HCT116 (cell line): ENCODE results near the gene OSCAR. TPM values are rescaled to one million over a fixed set of nuclear protein-coding genes. Genes with fewer than 3 reads are reported as not detected.

Experiments
- ATAC-seq: fragments of 200-7000 bp; cut with Tn5 transposase; 2 replicates; pipeline ENCODE4 v1.9.1; 2020; ENCODE audit warnings: mild to moderate bottlenecking, moderate library complexity
- BruUV-seq: library from RNA; stranded (reverse); fragments of 400-500 nt; replicated peaks from 2 replicates; lab custom pipeline; 2021; lab: Mats Ljungman, UMichigan
- CTCF ChIA-PET: fragments of 300-600 bp; sonication (Branson Sonifier 250); formaldehyde crosslinking; loops from one replicate; lab custom pipeline; 2021; ENCODE audit warnings: antibody characterized with exemption; lab: Charles Lee
- POLR2A ChIA-PET: fragments of 300-600, 350-600 bp; sonication (Branson Sonifier 250); formaldehyde crosslinking; loops from one replicate; lab custom pipeline; 2021; ENCODE audit warnings: antibody characterized with exemption; lab: Charles Lee
- RAD21 ChIA-PET, 2 experiments: fragments of 300-600 bp; sonication (Branson Sonifier 250); formaldehyde crosslinking; loops; one replicate each; lab custom pipeline; 2023; ENCODE audit warnings: low total read pairs in 2 of 2; ENCODE audit not compliant: uncharacterized antibody in 2 of 2, unreplicated experiment in 2 of 2, low non-redundant PET in 1 of 2; lab: Charles Lee
- DNase-seq: peaks from one replicate; pipeline ENCODE4 v3.0.0-alpha.2; 2010; ENCODE audit warnings: low read depth, low spot score
- H2AFZ ChIP-seq: fragments of 200-600 bp; shearing (Covaris generic), sonication (generic); 2 replicates; pipeline ENCODE4 v1.6.1; 2017; ENCODE audit warnings: low read depth, mixed run types, mixed read lengths, antibody characterized with exemption, low read length; ENCODE audit not compliant: poor library complexity, severe bottlenecking
- H3K27ac ChIP-seq: 2 replicates; pipeline ENCODE4 v1.5.1; 2012; ENCODE audit warnings: low read depth, low read length
- H3K27me3 ChIP-seq: fragments of 200-600 bp; sonication (generic); 2 replicates; pipeline ENCODE4 v1.6.1; 2016; ENCODE audit warnings: mixed run types, low read length, mixed read lengths; ENCODE audit not compliant: insufficient read depth
- H3K36me3 ChIP-seq, 2 experiments: fragments of 200-500 bp in 1 of 2; fragments of 200-600 bp in 1 of 2; sonication (Bioruptor generic) in 1 of 2; sonication (generic) in 1 of 2; 2 replicates each; pipeline versions ENCODE4 v1.5.1 to v1.6.1; 2014 to 2016; ENCODE audit warnings: low read length in 2 of 2, inconsistent platforms in 1 of 2, mixed read lengths in 1 of 2, mixed run types in 1 of 2; ENCODE audit not compliant: insufficient read depth in 2 of 2, control insufficient read depth in 1 of 2
- H3K4me1 ChIP-seq, 2 experiments: fragments of 200-600 bp in 1 of 2; sonication (generic) in 1 of 2; 2 replicates each; pipeline versions ENCODE4 v1.5.1 to v1.6.1; 2012 to 2017; ENCODE audit warnings: low read length in 2 of 2, inconsistent platforms in 1 of 2, mild to moderate bottlenecking in 1 of 2, mixed read lengths in 1 of 2, mixed run types in 1 of 2, moderate library complexity in 1 of 2; ENCODE audit not compliant: insufficient read depth in 2 of 2, control insufficient read depth in 1 of 2
- H3K4me2 ChIP-seq: fragments of 200-600 bp; sonication (generic); 2 replicates; pipeline ENCODE4 v1.6.1; 2017; ENCODE audit warnings: mixed run types, low read length, mixed read lengths
- H3K4me3 ChIP-seq, 2 experiments: fragments of 200-600 bp in 1 of 2; sonication (generic) in 1 of 2; replicated peaks in 1 of 2; 2 replicates each; pipeline ENCODE4 v1.5.1; 2011 to 2016; ENCODE audit warnings: low read length in 2 of 2, control low read depth in 1 of 2, low read depth in 1 of 2, mild to moderate bottlenecking in 1 of 2, mixed read lengths in 1 of 2, mixed run types in 1 of 2
- H3K79me2 ChIP-seq: fragments of 200-600 bp; sonication (generic); 2 replicates; pipeline ENCODE4 v1.6.1; 2017; ENCODE audit warnings: mild to moderate bottlenecking, mixed run types, low read length, moderate library complexity, mixed read lengths; ENCODE audit not compliant: insufficient read depth
- H3K9ac ChIP-seq: fragments of 200-600 bp; sonication (generic); 2 replicates; pipeline ENCODE4 v1.6.1; 2016; ENCODE audit warnings: low read length, mixed read lengths
- H3K9me2 ChIP-seq: fragments of 200-600 bp; sonication (generic), shearing (Covaris generic); 2 replicates; pipeline ENCODE4 v1.6.1; 2017; ENCODE audit warnings: mixed run types, mild to moderate bottlenecking, moderate library complexity; ENCODE audit not compliant: insufficient read depth
- H3K9me3 ChIP-seq, 2 experiments: fragments of 200-500 bp in 1 of 2; fragments of 200-600 bp in 1 of 2; sonication (Bioruptor generic) in 1 of 2; sonication (generic) in 1 of 2; 2 replicates each; pipeline ENCODE4 v1.6.1; 2014 to 2017; ENCODE audit warnings: low read length in 2 of 2, mixed read lengths in 2 of 2, inconsistent platforms in 1 of 2, low read depth in 1 of 2, mild to moderate bottlenecking in 1 of 2, mixed run types in 1 of 2, moderate library complexity in 1 of 2; ENCODE audit not compliant: control insufficient read depth in 1 of 2, insufficient read depth in 1 of 2
- H4K20me1 ChIP-seq: fragments of 200-600 bp; sonication (generic), shearing (Covaris generic); 2 replicates; pipeline ENCODE4 v1.6.1; 2017; ENCODE audit warnings: mixed run types, mild to moderate bottlenecking, moderate library complexity; ENCODE audit not compliant: insufficient read depth
- CBX3 ChIP-seq: IDR thresholded peaks from 2 replicates; pipeline ENCODE4 v1.6.1; 2012; ENCODE audit warnings: low read depth
- CEBPB ChIP-seq: IDR thresholded peaks from 2 replicates; pipeline ENCODE4 v1.6.1; 2012; ENCODE audit warnings: low read depth
- ELF1 ChIP-seq: IDR thresholded peaks from 2 replicates; pipeline ENCODE4 v1.6.1; 2012; ENCODE audit warnings: low read depth, borderline replicate concordance
- EZH2phosphoT487 ChIP-seq: fragments of 200-600 bp; IDR thresholded peaks from 2 replicates; pipeline ENCODE4 v1.6.1; 2018; ENCODE audit warnings: antibody characterized with exemption, borderline replicate concordance
- FOSL1 ChIP-seq: IDR thresholded peaks from 2 replicates; pipeline ENCODE4 v1.6.1; 2012; ENCODE audit warnings: low read depth
- POLR2A ChIP-seq: IDR thresholded peaks from 2 replicates; pipeline ENCODE4 v1.7.0; 2011; ENCODE audit warnings: borderline replicate concordance; ENCODE audit not compliant: insufficient read depth, insufficient read length; ENCODE audit errors: extremely low read depth
- POLR2AphosphoS5 ChIP-seq: IDR thresholded peaks from 2 replicates; pipeline ENCODE4 v1.6.1; 2011; ENCODE audit warnings: mild to moderate bottlenecking, low read depth, low read length, moderate library complexity
- RAD21 ChIP-seq: IDR thresholded peaks from 2 replicates; pipeline ENCODE4 v1.6.1; 2012; ENCODE audit warnings: low read depth, mild to moderate bottlenecking
- SIN3A ChIP-seq: IDR thresholded peaks from 2 replicates; pipeline ENCODE4 v1.6.1; 2012; ENCODE audit warnings: low read depth
- SP1 ChIP-seq: IDR thresholded peaks from 2 replicates; pipeline ENCODE4 v1.6.1; 2012; ENCODE audit warnings: low read depth
- TCF7L2 ChIP-seq: IDR thresholded peaks from 2 replicates; pipeline ENCODE4 v1.7.0; 2011; ENCODE audit warnings: borderline replicate concordance, inconsistent platforms; ENCODE audit not compliant: insufficient read depth, insufficient read length; ENCODE audit errors: extremely low read depth
- YY1 ChIP-seq: IDR thresholded peaks from 2 replicates; pipeline ENCODE4 v1.6.1; 2011; ENCODE audit warnings: low read length, low read depth, moderate library complexity, mild to moderate bottlenecking; ENCODE audit not compliant: insufficient replicate concordance; ENCODE audit errors: extremely low read depth
- intact Hi-C: fragments of 100-400 bp; cut with micrococcal nuclease; formaldehyde crosslinking; loops from 2 replicates; pipeline ENCODE4 v1.10.0; 2022
- total RNA-seq: library from RNA; stranded (reverse); gene quantifications from one replicate; pipeline ENCODE4 v1.2.1, GENCODE V29; 2021; ENCODE audit not compliant: unreplicated experiment
- TF ChIP-seq, protein P1 (sequence below): IDR thresholded peaks from 2 replicates; pipeline ENCODE4 v1.6.1; 2012
- TF ChIP-seq, protein P2 (sequence below), 3 experiments: fragments of 200-600 bp in 1 of 3; sonication (generic) in 1 of 3; IDR thresholded peaks in 2 of 3; conservative IDR thresholded peaks in 1 of 3; 2 replicates each; pipeline ENCODE4 v1.5.1; 2012 to 2017; ENCODE audit warnings: low read depth in 2 of 3, low read length in 2 of 3, antibody characterized with exemption in 1 of 3, borderline replicate concordance in 1 of 3, control low read depth in 1 of 3, mild to moderate bottlenecking in 1 of 3, mixed read lengths in 1 of 3, mixed run types in 1 of 3, moderate library complexity in 1 of 3; ENCODE audit not compliant: insufficient read depth in 1 of 3
- TF ChIP-seq, protein P3 (sequence below): IDR thresholded peaks from 2 replicates; pipeline ENCODE4 v1.6.1; 2012; ENCODE audit warnings: low read depth

Gene OSCAR
- total RNA-seq, 1 experiment from 2014 or later, result 0.59 TPM

DNA sequence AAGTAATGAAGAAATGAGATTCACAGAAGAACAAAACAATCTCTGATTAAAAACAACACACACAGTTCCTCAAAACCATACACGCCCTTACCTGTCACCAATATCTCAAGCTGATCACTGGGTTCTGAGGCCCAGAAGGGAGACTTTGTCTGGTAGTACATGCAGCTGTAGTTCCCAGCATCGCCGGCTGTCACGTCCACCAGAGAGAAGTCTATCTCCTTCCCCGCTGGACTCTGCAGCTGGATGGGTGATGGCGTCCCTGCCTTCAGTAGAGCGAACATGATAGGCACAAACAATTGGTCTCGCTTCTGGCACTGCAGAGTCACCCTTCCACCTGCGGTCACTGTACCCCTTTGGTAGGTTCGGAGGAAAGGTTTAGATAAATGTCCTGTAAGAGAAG lies 26.8 kb downstream of the OSCAR start:
- H3K4me1 ChIP-seq, result no peaks in the 10 kb centered on the region
- no peaks in the 10 kb centered on the region for H3K27me3 ChIP-seq
- TF ChIP-seq CBX3, result no peak
- TF ChIP-seq SP1, result no peak
- no peak for TF ChIP-seq EZH2phosphoT487
- TF ChIP-seq SIN3A, result no peak
- no peak for TF ChIP-seq POLR2AphosphoS5
- TF ChIP-seq, all 23 proteins: peak for 0
- no TSS peak for BruUV-seq
- Histone ChIP-seq H3K9ac (no peak overlapping the region), H3K27ac (no peak overlapping the region), H3K79me2 (no peaks in the 10 kb centered on the region), H2AFZ (no peak overlapping the region), H3K4me2 (no peak overlapping the region), H3K9me2 (no peaks in the 10 kb centered on the region), H3K36me3 (no peaks in the 10 kb centered on the region), H4K20me1 (no peaks in the 10 kb centered on the region), H3K9me3 (peaks cover 0 to 9% of the 10 kb centered on the region in 2 experiments; a peak in 2 of 4 replicates), H3K4me3 (no peak overlapping the region)
- intact Hi-C loops, result no loop called here
- ATAC-seq (no peak), DNase-seq (no peak)
- RAD21 ChIA-PET, result no interaction called here
- CTCF ChIA-PET, result no interaction called here
- POLR2A ChIA-PET, result no interaction called here

DNA sequence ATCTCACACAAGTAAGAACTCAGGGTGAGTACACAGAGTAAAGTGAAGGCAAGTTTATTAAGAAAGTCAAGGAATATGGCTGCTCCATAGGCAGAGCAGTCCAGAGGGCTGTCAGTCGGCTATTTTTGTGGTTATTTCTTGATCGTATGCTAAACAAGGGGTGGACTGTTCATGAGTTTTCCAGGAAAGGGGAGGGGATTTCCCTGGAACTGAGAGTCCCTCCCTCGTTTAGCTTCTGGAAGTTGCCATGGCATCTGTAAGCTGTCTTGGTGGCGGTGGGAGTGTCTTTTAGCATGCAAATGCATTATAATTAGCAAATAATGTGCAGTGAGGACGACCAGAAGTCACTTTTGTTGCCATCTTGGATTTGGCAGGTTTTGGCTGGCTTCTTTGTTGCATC lies 31.1 kb downstream of the OSCAR start:
- CTCF ChIA-PET, result no interaction called here
- intact Hi-C loops, result no loop called here
- BruUV-seq, result no TSS peak

More for the DNA sequence above, 31.1 kb downstream of the OSCAR start:
- Histone ChIP-seq H3K4me3 (no peak overlapping the region), H2AFZ (no peak overlapping the region), H3K27ac (no peak overlapping the region), H3K9me2 (no peaks in the 10 kb centered on the region), H3K4me2 (no peak overlapping the region), H4K20me1 (no peaks in the 10 kb centered on the region), H3K9me3 (peaks cover 0 to 9% of the 10 kb centered on the region in 2 experiments; a peak in 2 of 4 replicates), H3K4me1 (no peaks in the 10 kb centered on the region), H3K79me2 (no peaks in the 10 kb centered on the region), H3K36me3 (no peaks in the 10 kb centered on the region), H3K27me3 (no peaks in the 10 kb centered on the region), H3K9ac (no peak overlapping the region)
- DNase-seq (no peak), ATAC-seq (no peak)
- RAD21 ChIA-PET, result no interaction called here
- TF ChIP-seq CEBPB (no peak), RAD21 (no peak), YY1 (no peak), TCF7L2 (no peak), POLR2A (no peak), FOSL1 (no peak), ELF1 (no peak)
- TF ChIP-seq, protein P1, sequence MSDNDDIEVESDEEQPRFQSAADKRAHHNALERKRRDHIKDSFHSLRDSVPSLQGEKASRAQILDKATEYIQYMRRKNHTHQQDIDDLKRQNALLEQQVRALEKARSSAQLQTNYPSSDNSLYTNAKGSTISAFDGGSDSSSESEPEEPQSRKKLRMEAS, result no peak
- TF ChIP-seq, protein P2, sequence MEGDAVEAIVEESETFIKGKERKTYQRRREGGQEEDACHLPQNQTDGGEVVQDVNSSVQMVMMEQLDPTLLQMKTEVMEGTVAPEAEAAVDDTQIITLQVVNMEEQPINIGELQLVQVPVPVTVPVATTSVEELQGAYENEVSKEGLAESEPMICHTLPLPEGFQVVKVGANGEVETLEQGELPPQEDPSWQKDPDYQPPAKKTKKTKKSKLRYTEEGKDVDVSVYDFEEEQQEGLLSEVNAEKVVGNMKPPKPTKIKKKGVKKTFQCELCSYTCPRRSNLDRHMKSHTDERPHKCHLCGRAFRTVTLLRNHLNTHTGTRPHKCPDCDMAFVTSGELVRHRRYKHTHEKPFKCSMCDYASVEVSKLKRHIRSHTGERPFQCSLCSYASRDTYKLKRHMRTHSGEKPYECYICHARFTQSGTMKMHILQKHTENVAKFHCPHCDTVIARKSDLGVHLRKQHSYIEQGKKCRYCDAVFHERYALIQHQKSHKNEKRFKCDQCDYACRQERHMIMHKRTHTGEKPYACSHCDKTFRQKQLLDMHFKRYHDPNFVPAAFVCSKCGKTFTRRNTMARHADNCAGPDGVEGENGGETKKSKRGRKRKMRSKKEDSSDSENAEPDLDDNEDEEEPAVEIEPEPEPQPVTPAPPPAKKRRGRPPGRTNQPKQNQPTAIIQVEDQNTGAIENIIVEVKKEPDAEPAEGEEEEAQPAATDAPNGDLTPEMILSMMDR (IDR thresholded peaks at IDR 0.05 in 2 of 3, conservative IDR thresholded peaks at IDR 0.05 in 1 of 3; ENCODE audit: borderline replicate concordance in 1 of 3, insufficient read depth in 1 of 3, low read depth in 2 of 3, low read length in 2 of 3), result no peak
- TF ChIP-seq, protein P3, sequence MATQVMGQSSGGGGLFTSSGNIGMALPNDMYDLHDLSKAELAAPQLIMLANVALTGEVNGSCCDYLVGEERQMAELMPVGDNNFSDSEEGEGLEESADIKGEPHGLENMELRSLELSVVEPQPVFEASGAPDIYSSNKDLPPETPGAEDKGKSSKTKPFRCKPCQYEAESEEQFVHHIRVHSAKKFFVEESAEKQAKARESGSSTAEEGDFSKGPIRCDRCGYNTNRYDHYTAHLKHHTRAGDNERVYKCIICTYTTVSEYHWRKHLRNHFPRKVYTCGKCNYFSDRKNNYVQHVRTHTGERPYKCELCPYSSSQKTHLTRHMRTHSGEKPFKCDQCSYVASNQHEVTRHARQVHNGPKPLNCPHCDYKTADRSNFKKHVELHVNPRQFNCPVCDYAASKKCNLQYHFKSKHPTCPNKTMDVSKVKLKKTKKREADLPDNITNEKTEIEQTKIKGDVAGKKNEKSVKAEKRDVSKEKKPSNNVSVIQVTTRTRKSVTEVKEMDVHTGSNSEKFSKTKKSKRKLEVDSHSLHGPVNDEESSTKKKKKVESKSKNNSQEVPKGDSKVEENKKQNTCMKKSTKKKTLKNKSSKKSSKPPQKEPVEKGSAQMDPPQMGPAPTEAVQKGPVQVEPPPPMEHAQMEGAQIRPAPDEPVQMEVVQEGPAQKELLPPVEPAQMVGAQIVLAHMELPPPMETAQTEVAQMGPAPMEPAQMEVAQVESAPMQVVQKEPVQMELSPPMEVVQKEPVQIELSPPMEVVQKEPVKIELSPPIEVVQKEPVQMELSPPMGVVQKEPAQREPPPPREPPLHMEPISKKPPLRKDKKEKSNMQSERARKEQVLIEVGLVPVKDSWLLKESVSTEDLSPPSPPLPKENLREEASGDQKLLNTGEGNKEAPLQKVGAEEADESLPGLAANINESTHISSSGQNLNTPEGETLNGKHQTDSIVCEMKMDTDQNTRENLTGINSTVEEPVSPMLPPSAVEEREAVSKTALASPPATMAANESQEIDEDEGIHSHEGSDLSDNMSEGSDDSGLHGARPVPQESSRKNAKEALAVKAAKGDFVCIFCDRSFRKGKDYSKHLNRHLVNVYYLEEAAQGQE, result no peak
- POLR2A ChIA-PET, result no interaction called here
